Spleen (tissue), 11 donors: ENCODE results near the gene SIK3. TPM values are rescaled to one million over a fixed set of nuclear protein-coding genes. Genes with fewer than 3 reads are reported as not detected.

ENCODE experiments used
- DNase-seq: peaks from one replicate; pipeline ENCODE4 v3.0.0-alpha.2; 2020
- H3K27ac ChIP-seq, 8 donors: fragments of 200-600 bp; sonication (generic) in 7 of 8; 1 replicate in 4 of 8; 2 replicates in 4 of 8; pipeline versions ENCODE4 v1.5.0 to v1.8.0; 2016 to 2021; ENCODE audit warnings: inconsistent platforms in 4 of 8, mild to moderate bottlenecking in 4 of 8, moderate library complexity in 1 of 8
- H3K27me3 ChIP-seq, 7 donors: fragments of 200-600 bp; sonication (generic) in 6 of 7; replicated peaks in 1 of 7; 1 replicate in 4 of 7; 2 replicates in 3 of 7; pipeline versions ENCODE4 v1.5.0 to v1.8.0; 2016 to 2021; ENCODE audit warnings: inconsistent platforms in 3 of 7, mild to moderate bottlenecking in 1 of 7
- H3K36me3 ChIP-seq, 6 donors: fragments of 200-600 bp; sonication (generic) in 5 of 6; 1 replicate in 4 of 6; 2 replicates in 2 of 6; pipeline versions ENCODE4 v1.5.0 to v1.8.0; 2016 to 2021; ENCODE audit warnings: inconsistent platforms in 2 of 6
- H3K4me1 ChIP-seq, 6 donors: fragments of 200-600 bp; sonication (generic) in 5 of 6; 1 replicate in 3 of 6; 2 replicates in 3 of 6; pipeline versions ENCODE4 v1.5.0 to v1.8.0; 2016 to 2021; ENCODE audit warnings: inconsistent platforms in 3 of 6
- H3K4me3 ChIP-seq, 8 donors: fragments of 200-600 bp; sonication (generic) in 7 of 8; 1 replicate in 4 of 8; 2 replicates in 4 of 8; pipeline versions ENCODE4 v1.5.0 to v1.8.0; 2016 to 2021; ENCODE audit warnings: inconsistent platforms in 4 of 8, mild to moderate bottlenecking in 4 of 8, moderate library complexity in 2 of 8
- H3K9me3 ChIP-seq, 8 donors: fragments of 200-600 bp; sonication (generic) in 7 of 8; 1 replicate in 4 of 8; 2 replicates in 4 of 8; pipeline versions ENCODE4 v1.5.0 to v1.8.0; 2016 to 2021; ENCODE audit warnings: inconsistent platforms in 4 of 8
- POLR2A ChIP-seq, 3 donors: fragments of 450-650 bp; IDR thresholded peaks; one replicate each; pipeline ENCODE4 v1.5.1; 2017; ENCODE audit warnings: antibody characterized with exemption in 3 of 3, mild to moderate bottlenecking in 1 of 3
- POLR2AphosphoS5 ChIP-seq, 3 donors: sonication (generic); formaldehyde crosslinking; IDR thresholded peaks; one replicate each; pipeline ENCODE4 v1.5.1; 2017; ENCODE audit warnings: antibody characterized with exemption in 3 of 3
- WGBS, 5 donors: extraction: QIAGEN DNeasy Blood & Tissue Kit in 3 of 5; methylation state at CpG; one replicate each; pipeline versions ENCODE4 v1.1.5 to v1.1.7; 2013 to 2018; 5-methylcytosine and 5-hydroxymethylcytosine counted together
- intact Hi-C: fragments of 100-400 bp; cut with DNase I; formaldehyde crosslinking; loops from one replicate; pipeline ENCODE4 v1.15.0; 2023; ENCODE audit warnings: low total_unique reads
- polyA plus RNA-seq, 3 donors: library from polyadenylated mRNA; stranded (reverse); fragments of 200-250 nt; gene quantifications; one replicate each; pipeline ENCODE4 v1.2.1, GENCODE V29; 2013
- total RNA-seq, 7 donors: library from RNA; depleted of rRNA in 3 of 7; stranded (reverse); fragments of >200 nt in 3 of 7; fragmentation: NEBNext Ultra II Directional in 4 of 7; extraction: Animal tissue kit (Norgen Biotek cat#: 25700) in 4 of 7; gene quantifications; one replicate each; pipeline versions ENCODE4 v1.1.0 to v1.2.1, GENCODE V29; 2016 to 2021
- TF ChIP-seq, protein P1 (sequence below), 11 experiments: fragments of 200-600 bp in 7 of 11; fragments of 450-650 bp in 4 of 11; sonication (generic) in 4 of 11; IDR thresholded peaks in 8 of 11; conservative IDR thresholded peaks in 3 of 11; 1 replicate in 7 of 11; 2 replicates in 4 of 11; pipeline versions ENCODE4 v1.4.0 to v1.8.0; 2016 to 2021; ENCODE audit warnings: antibody characterized with exemption in 11 of 11, inconsistent platforms in 4 of 11, mild to moderate bottlenecking in 1 of 11
- donor health status: healthy with polysubstance abuse.
- donor health status: DM: no; HTN: no; CAD: no; lungs with moderate emphysema.
- donor health status: DM: no; HTN: no; CAD: no.
- donor health status: Bipolar disorder and iron deficiency.
- donor health status: healthy.
- donor health status: DM: no; HTN: no; CAD: no.
- donor health status: DM: yes; HTN: yes; CAD: no.

The SIK3 gene
- total and polyA plus RNA-seq, 10 donors, result 7.8 to 112 (median 67.6) TPM

DNA sequence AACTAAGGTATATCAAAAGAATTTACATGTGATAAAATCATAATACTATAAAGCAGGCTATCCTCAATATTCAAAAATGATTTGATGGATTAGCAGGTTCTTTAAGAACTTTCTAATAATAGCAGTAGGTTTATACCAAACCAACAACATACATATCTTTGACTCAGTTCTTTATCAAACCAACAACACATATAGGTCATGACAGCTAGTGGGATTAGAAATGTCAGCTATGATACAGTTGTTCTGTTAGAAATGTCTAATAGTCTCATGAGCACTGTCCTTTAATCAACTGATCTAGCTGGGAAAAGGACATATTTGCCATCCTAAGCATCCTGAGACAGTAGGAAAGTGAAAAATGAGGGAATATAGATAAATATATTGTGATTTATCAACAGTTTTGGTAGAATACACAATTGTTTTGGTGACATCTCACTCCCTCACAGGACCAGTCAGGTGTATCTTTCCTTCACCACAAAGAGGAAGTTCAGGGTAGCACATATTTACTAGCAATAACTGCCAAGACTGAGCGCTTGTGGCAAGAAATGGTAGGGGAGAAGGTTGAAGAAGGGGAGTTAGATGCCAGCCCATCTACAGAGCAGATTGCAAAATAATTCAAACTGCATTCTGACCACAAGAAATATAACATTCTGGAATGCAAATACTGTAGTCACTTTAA is 170.0 kb downstream of the SIK3 start:
- H3K27ac ChIP-seq, result peak overlapping the region; percentile 59 to 89 (median 74)
- no peak overlapping the region for H3K4me3 ChIP-seq
- intact Hi-C loops, result no loop called here
- peaks cover 60 to 96% (median 87%) of the 10 kb centered on the region in 6 donors for H3K4me1 ChIP-seq
- peaks cover 0 to 37% (median 0%) of the 10 kb centered on the region in 6 donors for H3K36me3 ChIP-seq
- no peak for DNase-seq
- no peaks in the 10 kb centered on the region for H3K27me3 ChIP-seq
- TF ChIP-seq POLR2A (IDR thresholded peaks at IDR 0.05) (no peak), POLR2AphosphoS5 (IDR thresholded peaks at IDR 0.05) (peak in 1 of 3 donors; percentile 37)
- TF ChIP-seq, protein P1, sequence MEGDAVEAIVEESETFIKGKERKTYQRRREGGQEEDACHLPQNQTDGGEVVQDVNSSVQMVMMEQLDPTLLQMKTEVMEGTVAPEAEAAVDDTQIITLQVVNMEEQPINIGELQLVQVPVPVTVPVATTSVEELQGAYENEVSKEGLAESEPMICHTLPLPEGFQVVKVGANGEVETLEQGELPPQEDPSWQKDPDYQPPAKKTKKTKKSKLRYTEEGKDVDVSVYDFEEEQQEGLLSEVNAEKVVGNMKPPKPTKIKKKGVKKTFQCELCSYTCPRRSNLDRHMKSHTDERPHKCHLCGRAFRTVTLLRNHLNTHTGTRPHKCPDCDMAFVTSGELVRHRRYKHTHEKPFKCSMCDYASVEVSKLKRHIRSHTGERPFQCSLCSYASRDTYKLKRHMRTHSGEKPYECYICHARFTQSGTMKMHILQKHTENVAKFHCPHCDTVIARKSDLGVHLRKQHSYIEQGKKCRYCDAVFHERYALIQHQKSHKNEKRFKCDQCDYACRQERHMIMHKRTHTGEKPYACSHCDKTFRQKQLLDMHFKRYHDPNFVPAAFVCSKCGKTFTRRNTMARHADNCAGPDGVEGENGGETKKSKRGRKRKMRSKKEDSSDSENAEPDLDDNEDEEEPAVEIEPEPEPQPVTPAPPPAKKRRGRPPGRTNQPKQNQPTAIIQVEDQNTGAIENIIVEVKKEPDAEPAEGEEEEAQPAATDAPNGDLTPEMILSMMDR (IDR thresholded peaks at IDR 0.05 in 8 of 11, conservative IDR thresholded peaks at IDR 0.05 in 3 of 11), result peak in 1 of 11 experiments; percentile 8
- 36 to 56% (median 42%) methylated on average over 1 of the region's 1 CpG for WGBS, 5 donors
- H3K9me3 ChIP-seq, result no peaks in the 10 kb centered on the region

DNA sequence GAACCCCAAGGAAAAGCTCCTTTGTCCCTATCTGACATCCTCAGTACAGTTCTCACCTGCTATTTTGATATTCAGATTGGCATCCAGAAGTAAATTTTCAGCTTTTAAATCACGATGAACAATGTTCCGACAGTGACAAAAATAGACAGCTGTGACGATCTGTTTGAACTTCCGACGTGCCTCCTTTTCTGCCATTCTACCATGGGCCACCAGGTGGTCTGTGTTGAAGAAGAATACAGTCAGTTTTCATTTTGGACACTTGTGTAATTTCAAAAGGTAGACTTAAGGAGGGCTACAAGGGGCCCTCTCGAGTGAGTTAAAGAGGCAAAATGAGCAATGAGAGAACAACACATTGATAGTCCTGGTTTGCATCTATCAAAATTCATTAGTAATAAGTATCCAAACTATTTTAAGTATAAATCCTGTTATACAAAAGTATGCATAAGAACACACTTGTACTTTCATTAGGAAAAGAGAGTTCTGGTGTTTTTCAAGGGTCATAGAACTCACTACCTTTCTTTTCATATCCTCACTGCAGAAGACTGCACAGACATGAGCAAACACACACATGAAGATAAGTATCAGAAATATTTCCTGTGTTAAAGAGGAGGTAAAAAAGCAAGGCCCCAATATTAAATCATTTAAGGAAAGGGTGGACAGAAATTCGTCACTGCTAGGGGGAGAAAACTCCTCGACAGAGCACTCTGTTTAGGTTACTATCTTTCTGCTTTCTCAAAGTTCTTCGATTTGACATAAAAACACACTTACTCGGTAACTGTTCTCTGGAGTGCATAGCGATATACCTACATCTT is 170.9 kb downstream of the SIK3 start:
- TF ChIP-seq POLR2A (IDR thresholded peaks at IDR 0.05), result no peak
- TF ChIP-seq, protein P1 (IDR thresholded peaks at IDR 0.05 in 8 of 11, conservative IDR thresholded peaks at IDR 0.05 in 3 of 11), result peak in 10 of 11 experiments; percentile 40 to 70 (median 56)
- TF ChIP-seq POLR2AphosphoS5 (IDR thresholded peaks at IDR 0.05), result no peak
- Histone ChIP-seq H3K4me1 (peaks cover 56 to 87% (median 80%) of the 10 kb centered on the region in 6 donors), H3K27ac (peak overlapping the region; percentile 59 to 89 (median 74)), H3K4me3 (no peak overlapping the region), H3K27me3 (no peaks in the 10 kb centered on the region), H3K9me3 (no peaks in the 10 kb centered on the region), H3K36me3 (peaks cover 0 to 43% (median under 1%) of the 10 kb centered on the region in 6 donors)
- DNase-seq, result no peak
- intact Hi-C loops, result no loop called here
- WGBS, 5 donors, result 50 to 66% (median 52%) methylated on average over 11 of the region's 11 CpGs

DNA sequence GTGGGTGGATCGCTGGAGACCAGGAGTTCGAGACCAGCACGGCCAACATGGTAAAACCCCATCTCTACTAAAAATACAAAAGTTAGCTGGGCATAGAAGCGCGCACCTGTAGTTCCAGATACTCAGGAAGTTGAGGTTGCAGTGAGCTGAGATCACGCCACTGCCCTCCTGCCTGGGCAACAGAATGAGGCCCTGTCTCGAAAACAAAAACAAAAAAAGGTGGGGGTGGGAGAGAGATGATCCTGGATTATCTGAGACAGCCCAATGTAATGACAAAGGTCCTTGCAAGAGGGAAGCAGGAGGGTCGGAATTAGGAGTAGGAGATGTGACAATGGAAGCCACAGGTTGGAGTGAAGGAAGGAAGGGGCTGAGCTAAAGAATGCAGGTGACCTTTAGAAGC is 173.2 kb downstream of the SIK3 start:
- no peaks in the 10 kb centered on the region for H3K9me3 ChIP-seq
- peaks cover 0 to 64% (median 6%) of the 10 kb centered on the region in 6 donors for H3K36me3 ChIP-seq
- DNase-seq, result peak; percentile 81
- WGBS, 5 donors, result 54 to 75% (median 62%) methylated on average over 8 of the region's 8 CpGs
- peaks cover 38 to 64% (median 57%) of the 10 kb centered on the region in 6 donors for H3K4me1 ChIP-seq
- intact Hi-C loops, result no loop called here
- H3K27me3 ChIP-seq, result no peaks in the 10 kb centered on the region
- H3K27ac ChIP-seq, result peak overlapping the region; percentile 57 to 89 (median 67)
- no peak for TF ChIP-seq POLR2A (IDR thresholded peaks at IDR 0.05)
- TF ChIP-seq, protein P1 (IDR thresholded peaks at IDR 0.05 in 8 of 11, conservative IDR thresholded peaks at IDR 0.05 in 3 of 11), result no peak
- peak in 1 of 3 donors; percentile 38 for TF ChIP-seq POLR2AphosphoS5 (IDR thresholded peaks at IDR 0.05)
- no peak overlapping the region for H3K4me3 ChIP-seq
